22Rv1 (cell line): ENCODE data around the gene FNBP1L.

ENCODE experiments used
- H3K27ac ChIP-seq: fragments of 450-650 bp; 2 replicates; pipeline ENCODE4 v1.5.1; 2017
- CTCF ChIP-seq: fragments of 450-650 bp; IDR thresholded peaks from 2 replicates; pipeline ENCODE4 v1.5.1; 2017; ENCODE audit warnings: mild to moderate bottlenecking
- ZFX ChIP-seq: fragments of 450-650 bp; IDR thresholded peaks from 2 replicates; pipeline ENCODE4 v1.6.1; 2017; ENCODE audit warnings: antibody characterized with exemption, borderline replicate concordance

FNBP1L gene

GRCh38 chr1:93573940-93574469, 126.1 kb downstream of the FNBP1L start:
- peak overlapping the region; percentile 10; the same call in 1 of the 2 replicates for H3K27ac ChIP-seq
- TF ChIP-seq ZFX, result no peak
- no peak for TF ChIP-seq CTCF

GRCh38 chr1:93574511-93574910, 126.6 kb downstream of the FNBP1L start:
- no peak overlapping the region; the same call in 1 of the 2 replicates for H3K27ac ChIP-seq
- TF ChIP-seq CTCF (no peak), ZFX (no peak)

- TF ChIP-seq ZFX (no peak), CTCF (no peak)
- no peak overlapping the region for H3K27ac ChIP-seq
Observed at GRCh38 chr1:93574991-93575390, 127.1 kb downstream of the FNBP1L start.

- TF ChIP-seq CTCF, result no peak
- TF ChIP-seq ZFX, result no peak
- H3K27ac ChIP-seq, result no peak overlapping the region
Observed at GRCh38 chr1:93575621-93576284, 127.8 kb downstream of the FNBP1L start.

GRCh38 chr1:93576346-93576745, 128.4 kb downstream of the FNBP1L start:
- H3K27ac ChIP-seq, result no peak overlapping the region
- TF ChIP-seq ZFX (no peak), CTCF (no peak)

- TF ChIP-seq ZFX (no peak), CTCF (no peak)
Observed at GRCh38 chr1:93576746-93577145, 128.8 kb downstream of the FNBP1L start.

GRCh38 chr1:93577536-93578432, 129.9 kb downstream of the FNBP1L start:
- H3K27ac ChIP-seq, result no peak overlapping the region
- no peak for TF ChIP-seq CTCF
- TF ChIP-seq ZFX, result no peak

More at GRCh38 chr1:93576746-93577145, 128.8 kb downstream of the FNBP1L start:
- H3K27ac ChIP-seq, result no peak overlapping the region
